Neural cell (in vitro differentiated cells): ENCODE measurements around the gene AMIGO1.
A peak's percentile ranks its signal among the peaks of the same experiment; 100 is the strongest.

Experiments
- CTCF ChIP-seq: fragments of 450-650 bp; IDR thresholded peaks from 2 replicates; pipeline ENCODE4 v1.5.1; 2014; ENCODE audit warnings: antibody characterized with exemption, mild to moderate bottlenecking, moderate library complexity; ENCODE audit not compliant: poor library complexity, severe bottlenecking
- EP300 ChIP-seq: fragments of 450-650 bp; conservative IDR thresholded peaks from 2 replicates; pipeline ENCODE4 v1.6.1; 2014; ENCODE audit warnings: antibody characterized with exemption, mild to moderate bottlenecking, moderate library complexity; ENCODE audit not compliant: poor library complexity, severe bottlenecking
- EZH2 ChIP-seq: fragments of 200-600, 300-800 bp; shearing (Covaris generic), sonication (generic); IDR thresholded peaks from 2 replicates; pipeline ENCODE4 v1.6.1; 2014; ENCODE audit warnings: antibody characterized with exemption, low read length, borderline replicate concordance, mild to moderate bottlenecking; ENCODE audit not compliant: insufficient read depth, poor library complexity, severe bottlenecking
- MXI1 ChIP-seq: fragments of 450-650 bp; conservative IDR thresholded peaks from 2 replicates; pipeline ENCODE4 v1.6.1; 2014; ENCODE audit warnings: antibody characterized with exemption, mild to moderate bottlenecking; ENCODE audit not compliant: poor library complexity, severe bottlenecking
- POLR2AphosphoS5 ChIP-seq: IDR thresholded peaks from 2 replicates; pipeline ENCODE4 v1.6.1; 2012
- RAD21 ChIP-seq: fragments of 450-650 bp; conservative IDR thresholded peaks from 2 replicates; pipeline ENCODE4 v1.6.1; 2014; ENCODE audit warnings: antibody characterized with exemption, mild to moderate bottlenecking, moderate library complexity
- REST ChIP-seq: IDR thresholded peaks from 2 replicates; pipeline ENCODE4 v1.6.1; 2012; ENCODE audit warnings: borderline replicate concordance
- SMC3 ChIP-seq: fragments of 450-650 bp; conservative IDR thresholded peaks from 2 replicates; pipeline ENCODE4 v1.6.1; 2014; ENCODE audit warnings: antibody characterized with exemption, mild to moderate bottlenecking, moderate library complexity; ENCODE audit not compliant: poor library complexity
- TAF1 ChIP-seq: IDR thresholded peaks from 2 replicates; pipeline ENCODE4 v1.6.1; 2012; ENCODE audit warnings: low read depth

GRCh38 chr1:109509176-109510134 lies at the start of gene AMIGO1:
- TF ChIP-seq CTCF (no peak), REST (no peak), POLR2AphosphoS5 (peak; percentile 55), RAD21 (no peak), EP300 (no peak), EZH2 (no peak), MXI1 (peak; percentile 93), TAF1 (no peak), SMC3 (peak; percentile 13)
